Activated CD8-positive, alpha-beta memory T cell treated with anti-CD3 and anti-CD28 coated beads for 4 hours (primary cell): Measurements from ENCODE around the gene PCCA.

ENCODE experiments used
- DNase-seq, 2 donors: peaks; one replicate each; pipeline ENCODE4 v3.0.0-alpha.2; 2020; ENCODE audit warnings: low read depth in 2 of 2

Gene PCCA

DNA sequence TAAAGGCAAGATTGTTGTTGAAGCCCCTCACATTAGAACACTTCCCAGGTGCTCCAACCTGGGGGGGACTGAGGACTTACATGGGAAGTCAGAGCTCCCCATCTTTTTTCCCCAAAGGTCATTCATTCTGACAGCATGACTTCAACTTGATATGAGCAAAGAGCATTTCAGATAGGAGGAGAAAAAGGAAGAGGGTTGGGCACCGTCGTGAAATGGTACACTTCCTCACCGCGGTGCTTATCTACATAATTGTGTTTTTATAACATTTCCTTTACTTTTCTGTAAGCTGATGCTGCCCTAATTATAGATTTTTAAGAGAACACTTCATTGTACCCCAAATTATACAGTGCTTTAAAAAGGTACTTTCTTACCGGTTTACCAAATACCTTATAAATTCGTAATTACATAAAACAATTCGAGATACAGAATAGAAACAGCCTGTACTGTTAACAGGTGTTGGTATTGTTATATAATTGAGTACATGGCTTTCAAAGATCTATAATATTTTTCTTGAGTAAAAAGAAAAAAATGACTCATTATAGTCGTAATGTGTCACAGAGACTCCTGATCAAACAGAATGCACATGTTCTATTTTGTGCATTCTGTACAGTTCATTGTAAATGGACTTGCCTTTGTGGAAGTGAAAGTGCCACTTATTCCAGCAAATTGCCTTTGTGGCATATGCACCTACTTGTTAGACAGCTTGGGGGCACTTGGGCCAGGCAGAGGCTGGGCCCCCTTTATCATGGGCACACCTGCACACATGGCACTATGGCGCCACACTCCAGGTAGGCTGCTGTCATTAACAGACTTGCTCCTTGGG is 417.9 kb downstream of the PCCA start:
- DNase-seq = no peak

DNA sequence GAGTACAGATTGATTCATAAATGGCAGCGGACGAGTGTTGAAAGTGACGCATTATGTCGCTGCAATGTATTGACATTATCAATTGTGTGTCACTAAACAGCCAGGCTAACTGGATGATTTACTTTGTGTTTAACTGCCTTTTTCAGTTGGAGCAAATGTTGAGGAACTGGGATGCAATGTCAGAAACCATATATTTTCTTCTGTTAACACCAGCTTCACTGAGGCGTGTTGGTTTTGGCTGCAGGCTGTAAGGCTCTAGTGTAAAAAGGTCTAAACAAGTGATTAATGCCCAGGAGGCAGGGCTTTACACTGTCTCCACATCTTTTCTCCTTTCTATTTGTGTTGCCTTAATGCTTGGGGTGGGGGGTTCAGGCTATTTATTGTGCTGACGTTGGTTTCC is 419.6 kb downstream of the PCCA start:
- DNase-seq = no peak

DNA sequence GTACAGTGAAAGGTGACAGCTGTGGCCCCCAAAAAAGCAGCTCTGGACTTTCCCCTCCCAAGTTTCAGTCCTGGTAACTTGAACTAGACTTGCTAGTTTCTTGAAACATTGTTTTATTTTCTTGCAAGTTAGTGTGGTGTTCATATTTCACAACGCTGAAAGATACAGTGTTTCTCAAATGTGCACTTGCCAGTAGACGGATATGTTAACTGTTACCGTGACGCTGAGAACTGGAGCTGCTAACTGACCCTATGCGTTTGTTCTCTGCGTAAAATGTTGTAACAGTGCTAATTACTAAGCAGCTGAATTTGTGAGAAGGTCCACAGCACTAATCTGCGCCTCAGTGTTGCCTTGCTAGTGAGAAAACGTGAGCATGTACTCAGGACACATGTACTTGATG is 420.1 kb downstream of the PCCA start:
- no peak for DNase-seq

DNA sequence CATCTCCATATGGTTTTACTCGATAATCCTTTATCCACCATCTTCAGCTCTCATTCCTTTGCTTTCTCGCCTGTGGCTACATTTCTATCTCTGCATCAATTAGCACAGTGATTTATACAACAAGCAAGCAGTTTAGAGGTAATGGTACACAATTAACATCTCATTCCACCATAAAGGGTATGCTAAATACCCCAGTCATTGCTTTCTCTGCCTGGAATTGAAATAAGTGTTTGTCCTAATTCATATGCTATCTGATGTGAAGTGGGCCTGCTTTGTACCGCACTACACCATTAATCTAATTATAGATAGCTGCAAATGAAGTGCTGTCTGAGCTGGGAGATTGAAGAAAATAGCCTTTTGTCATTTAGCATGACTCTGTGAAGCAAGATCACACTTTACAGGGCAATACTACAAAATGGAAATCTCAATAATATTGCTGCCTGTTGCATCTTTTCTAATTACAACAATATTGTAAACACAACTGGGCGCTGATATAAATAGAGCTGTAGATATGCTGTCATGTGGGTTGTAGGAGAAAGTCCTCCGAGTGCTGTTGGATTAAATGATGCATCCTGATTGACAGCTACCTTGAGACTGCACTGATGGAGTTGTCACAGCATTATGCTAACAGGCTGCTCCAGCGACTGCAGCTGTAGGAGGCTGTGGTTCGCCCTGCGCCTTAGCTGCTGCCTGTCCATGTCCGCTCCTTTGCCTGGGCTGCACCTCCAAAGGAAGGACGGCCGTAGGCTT is 421.5 kb downstream of the PCCA start:
- no peak for DNase-seq

DNA sequence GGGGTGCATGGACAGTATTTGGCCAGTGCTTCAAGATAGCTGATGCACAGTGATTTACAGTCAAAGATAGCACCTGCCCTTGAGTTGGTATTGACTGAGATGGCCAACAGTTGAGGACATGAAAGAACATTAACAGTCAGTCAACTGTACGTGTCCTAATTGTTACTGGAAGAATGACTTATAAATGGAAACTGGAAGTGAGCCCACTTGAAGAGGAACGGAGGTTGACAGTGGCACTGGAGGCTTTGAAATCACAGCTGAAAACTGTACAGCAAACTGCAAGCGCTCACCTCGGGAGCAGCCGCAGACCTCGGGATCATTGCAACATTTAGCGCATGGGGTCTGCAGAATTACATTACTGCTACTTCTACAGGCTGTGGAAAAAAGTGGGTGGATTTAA is 422.6 kb downstream of the PCCA start:
- no peak for DNase-seq

DNA sequence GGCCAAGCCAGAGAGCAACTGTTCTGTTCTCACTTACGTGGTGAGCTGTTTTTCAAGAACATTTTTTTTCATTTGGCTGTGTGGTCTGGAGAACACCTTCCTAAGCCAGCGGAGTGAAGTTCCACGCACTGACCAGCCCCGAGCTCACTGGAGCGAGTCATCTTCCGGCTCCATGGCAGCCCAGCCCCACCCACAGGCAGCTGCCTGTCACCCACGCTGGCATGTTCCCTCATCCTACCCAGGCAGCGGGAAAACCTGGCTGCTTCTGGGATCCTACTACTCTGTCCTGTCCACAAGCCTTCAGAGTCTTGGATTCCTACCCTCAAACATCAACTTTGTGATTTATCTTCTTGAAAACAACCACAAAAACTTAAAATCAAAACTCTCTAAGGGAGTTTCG is 423.5 kb downstream of the PCCA start:
- DNase-seq = no peak

DNA sequence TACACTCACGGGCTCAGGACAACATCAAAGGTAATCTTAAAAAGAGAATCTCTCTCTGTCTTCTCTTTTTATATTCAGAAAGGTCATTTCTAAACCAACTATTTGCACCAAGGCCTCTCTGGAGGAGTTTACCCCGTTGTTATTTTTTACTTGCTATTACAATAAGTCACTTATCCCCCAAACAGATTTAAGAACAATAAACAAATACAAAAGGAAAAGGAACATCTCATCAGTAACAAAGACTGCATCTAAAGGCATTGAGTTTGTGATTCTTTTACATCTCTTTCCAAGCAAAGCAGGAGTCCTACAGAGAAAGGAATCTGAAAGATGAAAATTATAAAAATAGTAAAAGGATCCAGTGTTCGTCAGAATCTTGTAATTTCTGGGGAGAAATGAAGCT is 424.3 kb downstream of the PCCA start:
- no peak for DNase-seq

DNA sequence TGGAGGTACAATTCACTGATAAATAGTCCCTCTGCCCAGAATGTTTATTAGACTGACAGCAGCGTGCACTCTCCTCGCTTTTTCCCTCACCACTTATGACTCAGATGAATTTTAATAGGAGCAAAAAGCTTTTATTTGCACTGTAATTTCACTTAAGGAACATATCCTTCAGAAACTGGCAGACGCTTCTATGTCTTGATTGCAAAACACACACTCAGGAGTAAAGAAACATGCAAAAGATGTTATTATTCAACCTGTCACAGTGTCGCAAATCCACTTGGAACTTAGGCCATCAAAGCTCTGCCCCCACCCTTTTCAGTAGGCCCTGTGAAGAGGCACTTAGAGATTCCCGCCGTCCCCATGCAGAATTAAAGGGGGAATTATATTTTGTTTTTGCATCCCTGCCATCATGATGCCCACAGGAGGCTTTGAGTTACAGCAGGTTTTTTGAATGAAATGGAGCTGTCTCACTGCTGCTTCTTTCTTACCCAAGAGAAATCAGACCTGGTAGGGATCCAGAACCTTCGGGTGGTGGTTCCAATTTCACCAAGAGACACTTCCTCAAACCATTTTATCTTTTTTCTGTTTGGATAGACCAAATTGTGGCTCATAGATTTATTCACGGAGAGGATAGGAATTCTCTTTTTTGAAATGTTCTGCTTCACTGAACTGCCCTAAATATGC is 425.2 kb downstream of the PCCA start:
- DNase-seq = no peak

DNA sequence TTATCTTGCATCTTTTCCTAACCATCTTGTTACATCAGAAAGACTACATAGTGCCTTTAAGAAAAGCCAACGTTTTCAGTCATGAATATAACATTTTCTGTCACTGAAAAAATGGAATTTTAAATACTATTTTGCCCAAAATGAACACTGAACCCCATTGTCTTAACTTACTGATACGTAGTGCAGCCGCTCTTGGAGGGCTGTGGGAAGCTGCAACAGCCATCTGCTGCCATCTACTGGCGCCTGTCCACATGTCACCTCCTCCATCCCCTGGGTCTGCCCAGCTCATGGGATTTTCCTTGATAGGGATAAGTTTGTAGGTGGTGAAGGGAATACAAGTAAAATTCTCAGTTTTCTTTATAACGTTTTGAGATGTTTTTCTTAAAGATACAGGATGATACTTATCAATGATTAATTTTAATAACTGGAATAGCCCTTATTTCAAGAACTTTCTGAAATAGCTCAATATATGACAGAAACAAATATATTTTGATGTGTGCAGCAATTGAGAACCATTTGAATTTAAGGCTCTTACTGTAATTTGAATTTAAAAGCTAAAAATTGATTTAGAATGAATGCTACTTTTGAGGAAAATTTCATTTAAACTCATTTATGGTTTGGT is 426.0 kb downstream of the PCCA start:
- peak; percentile 42 to 48 for DNase-seq

DNA sequence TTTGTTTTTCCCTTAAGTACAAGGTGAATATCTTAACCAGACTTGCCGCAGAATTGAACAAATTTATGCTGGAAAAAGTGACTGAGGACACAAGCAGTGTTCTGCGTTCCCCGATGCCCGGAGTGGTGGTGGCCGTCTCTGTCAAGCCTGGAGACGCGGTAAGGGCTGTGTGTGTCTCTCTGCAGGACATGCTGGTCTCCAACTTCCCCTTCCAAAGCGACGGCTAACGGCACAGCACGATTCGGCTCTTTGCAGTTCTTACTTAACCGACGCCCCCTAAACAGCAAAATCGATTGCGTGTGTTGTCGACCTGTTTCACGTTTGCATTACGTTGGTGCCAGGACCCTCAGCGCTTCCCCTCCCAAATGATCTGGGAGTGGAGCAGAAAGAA is 426.5 kb downstream of the PCCA start:
- DNase-seq = no peak

DNA sequence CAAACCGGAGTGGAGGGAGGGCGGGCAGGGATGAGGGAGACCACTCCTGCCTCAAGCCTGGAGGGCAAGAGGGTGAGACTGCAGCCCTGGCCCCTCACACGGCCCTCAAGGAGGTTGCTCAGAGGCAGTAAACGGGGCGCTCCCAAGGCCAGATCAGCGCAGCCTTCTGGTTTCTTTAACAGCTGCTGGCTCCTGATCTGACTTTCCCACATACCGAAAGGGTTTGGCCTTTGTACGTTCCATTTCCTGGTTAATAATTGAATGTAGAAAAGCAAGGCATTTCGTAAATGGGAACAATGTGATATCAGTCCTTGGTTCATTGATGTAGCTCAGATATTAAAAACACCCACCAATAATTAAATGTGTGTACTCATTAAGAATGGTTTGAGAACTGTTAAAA is 428.2 kb downstream of the PCCA start:
- no peak for DNase-seq

DNA sequence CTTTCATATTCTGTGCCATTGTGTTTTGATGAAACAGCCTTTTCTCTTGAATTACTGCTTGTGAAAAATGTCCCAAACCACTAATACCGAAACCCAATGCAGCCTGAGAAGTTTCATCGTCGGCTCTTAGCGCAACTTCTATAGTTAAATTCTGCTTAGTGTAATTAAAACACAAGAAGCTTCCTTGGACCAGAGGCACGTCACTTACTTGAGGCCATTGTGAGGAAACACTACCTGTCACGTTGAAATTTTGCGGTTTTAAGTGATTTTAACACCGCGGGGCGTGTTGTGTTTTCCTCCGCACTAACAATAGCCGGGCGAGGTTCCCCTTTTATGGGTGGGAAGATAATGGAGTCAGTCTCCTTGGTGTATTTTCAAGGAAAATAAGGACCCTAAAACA is 428.8 kb downstream of the PCCA start:
- DNase-seq = no peak

DNA sequence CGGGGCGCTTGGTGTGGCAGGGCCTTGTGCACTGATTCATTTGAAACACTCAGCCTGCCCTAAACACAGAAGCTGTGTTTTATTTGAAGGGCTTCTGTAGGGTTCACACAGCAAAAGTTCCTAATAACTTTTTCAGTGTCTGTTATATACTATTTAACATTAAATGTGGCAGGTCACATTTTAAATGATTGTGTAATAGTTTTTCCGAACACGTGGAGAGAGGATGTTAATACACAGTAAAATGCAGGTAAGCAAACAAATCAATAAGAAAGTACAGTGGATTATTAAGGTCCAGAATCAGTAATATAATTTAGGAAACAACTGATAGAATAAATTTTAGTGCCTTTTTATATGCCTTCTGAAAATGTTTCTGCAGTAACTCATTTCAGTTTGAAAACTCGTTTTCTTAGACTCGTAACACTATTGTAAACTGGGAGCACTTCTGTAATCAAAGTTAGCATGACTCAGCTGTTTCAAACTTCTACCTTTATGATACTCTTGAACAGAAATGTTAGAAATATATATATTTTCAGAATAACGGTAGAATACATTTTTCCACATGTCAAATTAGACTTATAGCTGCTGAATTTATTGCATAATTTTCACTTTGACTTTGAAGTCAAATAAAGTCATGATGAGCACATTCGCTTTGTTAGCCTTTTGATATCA is 429.6 kb downstream of the PCCA start:
- no peak for DNase-seq

DNA sequence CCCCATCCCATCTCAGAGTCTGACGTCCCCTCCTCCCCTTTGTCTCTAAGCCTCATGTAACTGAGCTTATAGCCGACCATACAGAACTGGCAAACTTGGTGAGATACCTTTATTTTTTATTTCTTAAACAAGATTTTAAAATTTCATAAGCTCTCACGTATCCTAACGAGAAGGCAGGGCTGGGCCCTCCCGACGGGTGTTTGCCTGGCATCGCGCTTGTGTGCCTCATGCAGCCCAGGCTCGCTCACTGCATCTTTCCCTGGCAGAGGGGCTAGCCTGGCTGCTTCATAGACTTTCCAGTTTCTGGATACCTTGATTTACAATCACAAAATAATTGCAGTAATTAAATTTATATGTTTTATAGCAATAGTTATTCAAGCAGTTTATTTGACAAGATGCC is 430.7 kb downstream of the PCCA start:
- DNase-seq = no peak

DNA sequence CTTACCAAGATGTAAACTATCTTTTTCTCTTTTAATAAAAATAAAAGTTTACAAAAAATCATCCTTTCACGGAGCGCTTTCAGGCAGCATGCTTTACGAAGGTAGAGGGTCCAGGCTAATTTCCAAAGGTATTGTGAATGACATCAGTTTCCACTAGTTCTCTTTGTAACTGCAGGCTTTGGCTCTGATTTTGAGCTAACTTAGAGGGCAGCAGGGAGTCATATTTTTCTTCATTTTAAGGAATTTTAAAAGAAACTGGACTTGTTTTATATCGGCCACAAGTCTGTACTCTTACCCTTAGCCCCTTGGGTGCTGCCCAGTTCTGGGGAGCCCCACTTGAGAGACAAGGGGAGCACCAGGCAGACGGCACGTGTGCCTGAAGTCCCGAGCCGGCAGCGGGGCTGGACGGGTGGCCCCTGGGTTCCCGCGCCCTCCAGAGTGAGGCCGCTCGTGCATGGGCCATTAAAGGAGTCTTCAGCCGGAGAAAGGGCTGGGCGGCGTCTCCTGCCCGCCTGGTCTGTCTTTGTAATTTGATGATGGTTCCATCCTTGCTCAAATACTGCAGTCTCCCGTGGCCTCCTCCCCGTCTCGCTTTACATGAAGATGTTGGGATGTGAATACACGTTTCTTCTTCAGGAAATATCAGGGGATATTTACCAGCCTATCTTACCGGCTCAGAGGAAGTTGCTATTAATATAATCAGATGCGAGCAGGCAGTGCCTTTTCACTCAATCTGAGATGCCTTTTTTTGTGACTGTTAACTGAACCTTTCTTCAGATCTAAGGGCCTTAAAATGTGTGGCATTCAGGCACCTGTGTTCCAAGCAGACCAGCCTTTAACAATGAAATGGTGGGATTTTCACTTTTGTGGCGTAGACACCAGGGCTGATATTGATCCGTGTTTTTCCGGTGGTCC is 432.3 kb downstream of the PCCA start:
- DNase-seq = no peak

DNA sequence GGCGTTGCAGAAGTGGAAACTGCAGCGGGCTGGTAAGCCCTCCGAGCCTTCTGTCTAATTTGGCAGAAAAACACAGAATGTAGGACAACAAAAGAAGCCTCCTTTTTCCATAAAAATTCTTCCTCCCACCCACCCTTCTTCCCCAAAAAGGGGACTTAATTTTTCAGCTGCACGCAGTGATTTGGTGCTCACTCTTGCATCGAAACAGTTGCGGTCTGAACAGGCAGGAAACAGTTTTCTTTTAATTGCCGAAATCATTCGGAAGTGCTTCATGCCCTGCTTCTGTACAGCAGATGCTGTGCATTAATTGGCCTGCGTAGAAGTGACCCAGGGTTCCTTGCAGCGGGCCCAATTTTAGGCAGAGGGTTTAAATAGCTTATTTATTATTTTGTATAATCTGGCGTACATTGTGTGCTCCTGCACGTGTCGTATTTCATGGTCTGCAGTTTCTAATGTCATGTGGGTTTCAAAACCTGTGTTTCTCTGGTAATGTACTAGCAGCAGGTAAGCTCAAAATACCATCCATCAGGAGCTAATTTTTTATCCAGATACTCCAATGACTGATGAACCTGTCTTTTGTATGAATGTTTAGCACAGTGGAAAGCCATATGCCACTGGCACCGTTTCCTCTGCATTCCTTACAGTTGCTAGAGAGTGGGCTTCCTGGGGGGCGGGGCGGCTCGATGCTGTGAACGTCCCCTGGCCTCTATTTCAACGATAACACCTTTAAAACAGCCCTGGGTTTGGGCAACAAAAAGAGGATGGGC is 433.1 kb downstream of the PCCA start:
- no peak for DNase-seq

DNA sequence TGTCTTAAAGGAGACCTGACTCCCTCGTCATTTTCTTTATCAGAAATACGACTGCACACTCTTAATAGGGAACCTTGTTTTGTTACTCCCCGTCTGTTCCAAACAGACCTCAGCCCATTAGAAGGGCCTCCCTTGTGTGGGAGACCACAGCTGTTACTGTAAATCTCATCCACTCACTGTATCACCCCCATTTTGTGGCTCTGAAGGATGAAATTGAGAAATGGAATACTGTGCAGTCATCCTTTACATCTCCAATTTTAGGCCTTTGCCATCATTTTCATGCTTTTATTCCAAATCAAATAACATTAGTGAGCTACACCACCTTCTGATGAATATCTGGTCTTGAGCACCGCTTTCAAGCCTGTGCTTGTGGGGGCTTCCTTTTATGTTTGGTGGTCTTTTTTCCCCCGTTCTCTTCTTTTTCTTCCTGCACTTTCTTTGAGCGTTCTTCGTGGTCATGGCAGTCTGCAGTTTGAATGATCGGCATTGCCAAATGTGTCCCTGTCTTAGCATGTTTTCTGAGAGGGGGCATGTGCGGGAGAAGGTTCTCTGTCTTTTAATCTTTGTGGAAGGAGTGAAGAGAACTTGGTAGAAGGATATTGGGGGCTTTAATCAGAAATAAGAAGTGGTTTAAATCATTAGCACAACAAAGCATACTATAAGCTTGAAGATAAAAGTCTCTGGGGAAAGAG is 433.9 kb downstream of the PCCA start:
- no peak for DNase-seq

DNA sequence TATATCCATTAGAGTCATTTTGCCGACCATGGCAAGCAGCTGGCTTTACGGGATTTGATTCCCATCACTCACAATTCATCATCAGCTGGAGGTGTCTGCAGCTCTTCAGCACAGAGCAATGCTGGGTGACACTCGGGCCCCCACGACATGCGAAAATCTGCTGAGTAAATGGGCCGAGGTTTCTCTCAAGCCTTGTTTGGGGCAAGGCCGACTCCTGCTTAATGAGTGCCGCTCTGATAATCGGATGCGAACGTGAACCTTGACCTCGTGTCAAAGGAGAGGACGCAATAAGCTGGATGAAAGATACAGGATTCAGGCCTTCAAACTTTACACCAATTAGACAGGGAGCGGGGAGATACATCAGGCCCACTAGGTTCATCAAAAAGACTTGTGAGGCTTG is 434.5 kb downstream of the PCCA start:
- no peak for DNase-seq

DNA sequence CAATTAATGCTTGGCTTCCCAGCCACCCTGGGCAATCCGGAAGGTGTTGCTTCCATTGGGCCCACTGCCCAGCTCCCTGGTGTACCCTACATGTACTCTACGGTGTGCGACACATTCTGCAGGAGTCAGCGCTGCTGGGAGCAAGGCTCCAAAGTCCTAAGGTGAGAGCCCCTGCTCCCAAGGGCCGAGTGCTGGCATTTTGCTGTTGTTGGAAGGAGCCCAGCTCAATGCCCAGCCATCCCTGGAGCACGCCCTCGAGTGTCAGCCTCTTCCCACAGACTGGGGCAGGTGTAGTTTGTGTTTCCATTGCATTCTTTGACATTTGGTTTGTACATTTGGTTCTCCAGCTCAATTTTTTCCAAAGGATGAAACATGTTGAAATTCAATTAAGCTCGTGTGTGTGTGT is 435.1 kb downstream of the PCCA start:
- DNase-seq = no peak
